ENCODE data around the gene TAF4. TPM values are rescaled to one million over a fixed set of nuclear protein-coding genes. Genes with fewer than 3 reads are reported as not detected.

Gene TAF4
- total and polyA plus RNA-seq, 8 donors: 5.7 to 15.2 (median 8.4) TPM

- FAIRE-seq (no peak), DNase-seq (no peak), ATAC-seq (no peak)
- no peak for TF ChIP-seq CTCF (IDR thresholded peaks at IDR 0.05)
- no peak overlapping the region for H3K4me3 ChIP-seq
- intact Hi-C loops (cut with DNase I): loop anchor here in 1 of 3 donors (5.0 kb wide), 1 partner anchor 122 kb away; no protein-coding TSS in a partner anchor
- H3K27me3 ChIP-seq: no peaks in the 10 kb centered on the region
- H3K9me3 ChIP-seq: no peaks in the 10 kb centered on the region
- H3K27ac ChIP-seq: no peak overlapping the region
- H3K36me3 ChIP-seq: peaks cover 0 to 9% (median 0%) of the 10 kb centered on the region in 3 donors
- WGBS, 2 donors: 75% methylated on average over 14 of the region's 14 CpGs
- peaks cover under 1 to 11% (median 3%) of the 10 kb centered on the region in 3 donors for H3K4me1 ChIP-seq
Observed at GRCh38 chr20:62014889-62015537, 50.7 kb downstream of the TAF4 start.

GRCh38 chr20:62014488-62014775, 51.2 kb downstream of the TAF4 start:
- intact Hi-C loops (cut with DNase I): loop anchor here in 1 of 3 donors (5.0 kb wide), 1 partner anchor 123 kb away; no protein-coding TSS in a partner anchor
- H3K27me3 ChIP-seq: no peaks in the 10 kb centered on the region
- H3K36me3 ChIP-seq: peaks cover 0 to 12% (median 0%) of the 10 kb centered on the region in 3 donors
- H3K27ac ChIP-seq: no peak overlapping the region
- H3K4me3 ChIP-seq: no peak overlapping the region
- no peaks in the 10 kb centered on the region for H3K9me3 ChIP-seq
- WGBS, 2 donors: 81 to 83% methylated on average over 12 of the region's 12 CpGs
- TF ChIP-seq CTCF (IDR thresholded peaks at IDR 0.05): no peak
- ATAC-seq (no peak), FAIRE-seq (no peak), DNase-seq (no peak)
- peaks cover 0 to 5% (median 0%) of the 10 kb centered on the region in 3 donors for H3K4me1 ChIP-seq

GRCh38 chr20:62012631-62013030, 53.0 kb downstream of the TAF4 start:
- Histone ChIP-seq H3K36me3 (peaks cover 0 to 22% (median 11%) of the 10 kb centered on the region in 3 donors), H3K27me3 (no peaks in the 10 kb centered on the region), H3K27ac (no peak overlapping the region), H3K9me3 (no peaks in the 10 kb centered on the region), H3K4me1 (no peaks in the 10 kb centered on the region), H3K4me3 (no peak overlapping the region)
- FAIRE-seq: no peak
- WGBS, 2 donors: 94 to 98% methylated on average over 12 of the region's 12 CpGs
- no peak for TF ChIP-seq CTCF (IDR thresholded peaks at IDR 0.05)
- intact Hi-C loops (cut with DNase I): loop anchor here in 1 of 3 donors (5.0 kb wide), 1 partner anchor 125 kb away; no protein-coding TSS in a partner anchor
- DNase-seq: no peak
- ATAC-seq: no peak

- TF ChIP-seq CTCF (IDR thresholded peaks at IDR 0.05): no peak
- H3K27me3 ChIP-seq: no peaks in the 10 kb centered on the region
- 93 to 94% methylated on average over 27 of the region's 27 CpGs for WGBS, 2 donors
- no peaks in the 10 kb centered on the region for H3K9me3 ChIP-seq
- FAIRE-seq (no peak), ATAC-seq (no peak), DNase-seq (no peak)
- no peak overlapping the region for H3K4me3 ChIP-seq
- intact Hi-C loops (cut with DNase I): loop anchor here in 1 of 3 donors (5.0 kb wide), 1 partner anchor 125 kb away; no protein-coding TSS in a partner anchor
- H3K4me1 ChIP-seq: no peaks in the 10 kb centered on the region
- peaks cover 0 to 23% (median 11%) of the 10 kb centered on the region in 3 donors for H3K36me3 ChIP-seq
- H3K27ac ChIP-seq: no peak overlapping the region
Observed at GRCh38 chr20:62011938-62012534, 53.6 kb downstream of the TAF4 start.

GRCh38 chr20:62011403-62011790, 54.3 kb downstream of the TAF4 start:
- Histone ChIP-seq H3K36me3 (peaks cover 0 to 29% (median 11%) of the 10 kb centered on the region in 3 donors), H3K4me1 (no peaks in the 10 kb centered on the region), H3K4me3 (no peak overlapping the region), H3K9me3 (no peaks in the 10 kb centered on the region), H3K27ac (no peak overlapping the region), H3K27me3 (no peaks in the 10 kb centered on the region)
- FAIRE-seq (no peak), ATAC-seq (no peak), DNase-seq (no peak)
- 87 to 88% methylated on average over 6 of the region's 6 CpGs for WGBS, 2 donors
- TF ChIP-seq CTCF (IDR thresholded peaks at IDR 0.05): no peak
- intact Hi-C loops (cut with DNase I): loop anchor here in 1 of 3 donors (5.0 kb wide), 1 partner anchor 126 kb away; no protein-coding TSS in a partner anchor
